Measurements from ENCODE around the gene EIF2AK2. TPM values are rescaled to one million over a fixed set of nuclear protein-coding genes. Genes with fewer than 3 reads are reported as not detected.

EIF2AK2 gene
- total RNA-seq, 1 experiment from 2014 or later: 29.4 TPM

GRCh38 chr2:37104178-37104577 lies 52.6 kb downstream of the EIF2AK2 start:
- Histone ChIP-seq H3K27me3 (replicated peaks) (no peaks in the 10 kb centered on the region), H3K36me3 (peaks cover 38% of the 10 kb centered on the region), H3K4me3 (no peak overlapping the region), H3K27ac (peak overlapping the region; percentile 56), H3K9me3 (replicated peaks) (no peaks in the 10 kb centered on the region), H3K4me1 (replicated peaks) (peaks cover 16% of the 10 kb centered on the region)
- peak in 1 of 2 experiments; percentile 11 for DNase-seq (ENCODE audit: low read depth in 1 of 2, low spot score in 2 of 2)

GRCh38 chr2:37102588-37102987 lies 54.2 kb downstream of the EIF2AK2 start:
- no peaks in the 10 kb centered on the region for H3K9me3 ChIP-seq (replicated peaks)
- no peak overlapping the region for H3K27ac ChIP-seq
- peaks cover 16% of the 10 kb centered on the region for H3K4me1 ChIP-seq (replicated peaks)
- DNase-seq (ENCODE audit: low read depth in 1 of 2, low spot score in 2 of 2): no peak
- no peaks in the 10 kb centered on the region for H3K27me3 ChIP-seq (replicated peaks)
- H3K36me3 ChIP-seq: peaks cover 31% of the 10 kb centered on the region
- H3K4me3 ChIP-seq: no peak overlapping the region

GRCh38 chr2:37100054-37100453 lies 56.7 kb downstream of the EIF2AK2 start:
- Histone ChIP-seq H3K4me3 (no peak overlapping the region), H3K27me3 (replicated peaks) (no peaks in the 10 kb centered on the region), H3K36me3 (peaks cover 36% of the 10 kb centered on the region), H3K9me3 (replicated peaks) (no peaks in the 10 kb centered on the region), H3K27ac (no peak overlapping the region), H3K4me1 (replicated peaks) (peaks cover 16% of the 10 kb centered on the region)
- DNase-seq (ENCODE audit: low read depth in 1 of 2, low spot score in 2 of 2): no peak

GRCh38 chr2:37098416-37099118 lies 58.2 kb downstream of the EIF2AK2 start:
- no peak overlapping the region for H3K27ac ChIP-seq
- DNase-seq (ENCODE audit: low read depth in 1 of 2, low spot score in 2 of 2): no peak
- H3K27me3 ChIP-seq (replicated peaks): no peaks in the 10 kb centered on the region
- no peak overlapping the region for H3K4me3 ChIP-seq
- peaks cover 4% of the 10 kb centered on the region for H3K4me1 ChIP-seq (replicated peaks)
- no peaks in the 10 kb centered on the region for H3K9me3 ChIP-seq (replicated peaks)
- H3K36me3 ChIP-seq: peaks cover 48% of the 10 kb centered on the region

- Histone ChIP-seq H3K27me3 (replicated peaks) (no peaks in the 10 kb centered on the region), H3K4me1 (replicated peaks) (no peaks in the 10 kb centered on the region), H3K4me3 (no peak overlapping the region), H3K36me3 (peaks cover 62% of the 10 kb centered on the region), H3K9me3 (replicated peaks) (no peaks in the 10 kb centered on the region), H3K27ac (no peak overlapping the region)
- DNase-seq (ENCODE audit: low read depth in 1 of 2, low spot score in 2 of 2): no peak
Measured at GRCh38 chr2:37096568-37096967, 60.2 kb downstream of the EIF2AK2 start.

GRCh38 chr2:37091873-37092272 lies 64.9 kb downstream of the EIF2AK2 start:
- Histone ChIP-seq H3K9me3 (replicated peaks) (no peaks in the 10 kb centered on the region), H3K27me3 (replicated peaks) (no peaks in the 10 kb centered on the region), H3K36me3 (peaks cover 62% of the 10 kb centered on the region), H3K4me3 (no peak overlapping the region), H3K4me1 (replicated peaks) (no peaks in the 10 kb centered on the region), H3K27ac (no peak overlapping the region)
- DNase-seq (ENCODE audit: low read depth in 1 of 2, low spot score in 2 of 2): no peak

GRCh38 chr2:37090019-37090477 lies 66.7 kb downstream of the EIF2AK2 start:
- Histone ChIP-seq H3K27ac (no peak overlapping the region), H3K4me1 (replicated peaks) (peaks cover 9% of the 10 kb centered on the region), H3K9me3 (replicated peaks) (no peaks in the 10 kb centered on the region), H3K36me3 (peaks cover 52% of the 10 kb centered on the region), H3K27me3 (replicated peaks) (no peaks in the 10 kb centered on the region), H3K4me3 (no peak overlapping the region)
- no peak for DNase-seq (ENCODE audit: low read depth in 1 of 2, low spot score in 2 of 2)

GRCh38 chr2:37085731-37086147 lies 71.0 kb downstream of the EIF2AK2 start:
- H3K4me3 ChIP-seq: no peak overlapping the region
- no peak overlapping the region for H3K27ac ChIP-seq
- H3K4me1 ChIP-seq (replicated peaks): peaks cover 15% of the 10 kb centered on the region
- peak in 1 of 2 experiments; percentile 10 for DNase-seq (ENCODE audit: low read depth in 1 of 2, low spot score in 2 of 2)
- no peaks in the 10 kb centered on the region for H3K27me3 ChIP-seq (replicated peaks)
- peaks cover 25% of the 10 kb centered on the region for H3K36me3 ChIP-seq
- no peaks in the 10 kb centered on the region for H3K9me3 ChIP-seq (replicated peaks)

- Histone ChIP-seq H3K4me1 (replicated peaks) (peaks cover 15% of the 10 kb centered on the region), H3K9me3 (replicated peaks) (no peaks in the 10 kb centered on the region), H3K36me3 (peaks cover 17% of the 10 kb centered on the region), H3K27ac (no peak overlapping the region), H3K4me3 (peak overlapping the region; percentile 62), H3K27me3 (replicated peaks) (no peaks in the 10 kb centered on the region)
- DNase-seq (ENCODE audit: low read depth in 1 of 2, low spot score in 2 of 2): no peak
Measured at GRCh38 chr2:37084797-37085196, 72.0 kb downstream of the EIF2AK2 start.

- peak; percentile 95 to 96 for DNase-seq (ENCODE audit: low read depth in 1 of 2, low spot score in 2 of 2)
- H3K27me3 ChIP-seq (replicated peaks): no peaks in the 10 kb centered on the region
- H3K4me1 ChIP-seq (replicated peaks): peaks cover 15% of the 10 kb centered on the region
- no peak within 1 kb of the TSS for H3K27ac ChIP-seq
- peaks cover 14% of the 10 kb centered on the region for H3K36me3 ChIP-seq
- no peaks in the 10 kb centered on the region for H3K9me3 ChIP-seq (replicated peaks)
- H3K4me3 ChIP-seq: peak within 1 kb of the TSS; percentile 62
Measured at GRCh38 chr2:37083873-37084794, 72.6 kb downstream of the EIF2AK2 start, which contains the start of the genes GPATCH11 and HEATR5B. TSS of gene GPATCH11 (plus strand) at chr2:37084518. CDS start at chr2:37088382, 3,864 bp downstream. TSS of gene HEATR5B (minus strand) at chr2:37084372. CDS start at chr2:37083414, 958 bp downstream.

GRCh38 chr2:37080689-37081088 lies 76.1 kb downstream of the EIF2AK2 start:
- Histone ChIP-seq H3K27ac (no peak overlapping the region), H3K36me3 (peaks cover 13% of the 10 kb centered on the region), H3K27me3 (replicated peaks) (no peaks in the 10 kb centered on the region), H3K9me3 (replicated peaks) (no peaks in the 10 kb centered on the region), H3K4me3 (no peak overlapping the region), H3K4me1 (replicated peaks) (peaks cover 13% of the 10 kb centered on the region)
- DNase-seq (ENCODE audit: low read depth in 1 of 2, low spot score in 2 of 2): no peak

GRCh38 chr2:37080266-37080665 lies 76.5 kb downstream of the EIF2AK2 start:
- DNase-seq (ENCODE audit: low read depth in 1 of 2, low spot score in 2 of 2): no peak
- Histone ChIP-seq H3K4me1 (replicated peaks) (peaks cover 8% of the 10 kb centered on the region; the same call in 1 of the 2 replicates), H3K36me3 (peaks cover 15% of the 10 kb centered on the region), H3K4me3 (no peak overlapping the region), H3K27me3 (replicated peaks) (no peaks in the 10 kb centered on the region), H3K9me3 (replicated peaks) (no peaks in the 10 kb centered on the region), H3K27ac (no peak overlapping the region)

GRCh38 chr2:37070931-37071330 lies 85.8 kb downstream of the EIF2AK2 start:
- Histone ChIP-seq H3K4me1 (replicated peaks) (no peaks in the 10 kb centered on the region), H3K4me3 (no peak overlapping the region), H3K36me3 (peaks cover 25% of the 10 kb centered on the region), H3K27me3 (replicated peaks) (no peaks in the 10 kb centered on the region), H3K27ac (no peak overlapping the region), H3K9me3 (replicated peaks) (no peaks in the 10 kb centered on the region)
- DNase-seq (ENCODE audit: low read depth in 1 of 2, low spot score in 2 of 2): no peak

GRCh38 chr2:37068686-37069085 lies 88.1 kb downstream of the EIF2AK2 start:
- Histone ChIP-seq H3K27me3 (replicated peaks) (no peaks in the 10 kb centered on the region), H3K27ac (no peak overlapping the region), H3K9me3 (replicated peaks) (no peaks in the 10 kb centered on the region), H3K36me3 (peaks cover 17% of the 10 kb centered on the region), H3K4me3 (no peak overlapping the region), H3K4me1 (replicated peaks) (no peaks in the 10 kb centered on the region)
- DNase-seq (ENCODE audit: low read depth in 1 of 2, low spot score in 2 of 2): no peak
